GM12872 (cell line): ENCODE measurements around the gene PUDP.

Experiments
- CTCF ChIP-seq: IDR thresholded peaks from 3 replicates; pipeline ENCODE4 v1.5.1; 2011; ENCODE audit warnings: low read depth, mild to moderate bottlenecking, low read length, moderate library complexity; ENCODE audit not compliant: insufficient read depth

PUDP gene

DNA sequence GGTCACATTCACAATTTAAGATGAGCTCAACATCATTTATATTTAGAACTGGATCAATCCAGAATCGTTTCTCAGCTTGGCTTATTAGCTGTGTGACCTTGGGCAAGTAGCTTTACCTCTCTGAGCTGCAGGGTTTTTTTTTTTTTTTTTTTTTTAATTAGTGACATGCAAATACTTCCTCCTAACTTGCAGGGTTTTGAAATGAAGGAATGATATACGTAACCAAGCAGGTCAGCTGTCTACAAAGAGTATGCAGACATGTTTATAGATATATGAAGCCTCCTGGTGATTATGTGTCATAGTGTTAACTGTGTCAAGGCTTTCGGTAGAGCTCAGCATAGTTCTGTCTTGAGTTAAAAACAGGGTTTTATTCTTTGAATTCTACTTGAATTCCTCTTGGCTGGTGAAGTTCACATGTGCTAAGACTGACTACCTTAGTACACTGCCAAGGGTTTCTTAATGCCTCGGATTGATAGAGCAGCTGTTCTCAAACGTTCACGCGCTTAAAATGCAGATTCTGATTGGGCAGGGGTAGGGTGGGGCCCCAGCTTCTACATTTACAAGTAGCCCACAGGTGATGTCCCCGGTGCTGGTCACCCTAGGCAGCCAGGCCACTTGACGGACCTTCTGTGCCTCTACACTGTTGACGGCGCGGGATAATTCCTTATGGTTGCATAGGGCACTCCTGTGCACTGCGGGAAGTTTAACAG, 1.1 kb downstream of the PUDP start:
- TF ChIP-seq CTCF, result no peak

- TF ChIP-seq CTCF, result no peak
Observed at GRCh38 chrX:7146020-7146702, 1.8 kb downstream of the PUDP start.

GRCh38 chrX:7145454-7145853, 2.5 kb downstream of the PUDP start:
- TF ChIP-seq CTCF, result no peak

DNA sequence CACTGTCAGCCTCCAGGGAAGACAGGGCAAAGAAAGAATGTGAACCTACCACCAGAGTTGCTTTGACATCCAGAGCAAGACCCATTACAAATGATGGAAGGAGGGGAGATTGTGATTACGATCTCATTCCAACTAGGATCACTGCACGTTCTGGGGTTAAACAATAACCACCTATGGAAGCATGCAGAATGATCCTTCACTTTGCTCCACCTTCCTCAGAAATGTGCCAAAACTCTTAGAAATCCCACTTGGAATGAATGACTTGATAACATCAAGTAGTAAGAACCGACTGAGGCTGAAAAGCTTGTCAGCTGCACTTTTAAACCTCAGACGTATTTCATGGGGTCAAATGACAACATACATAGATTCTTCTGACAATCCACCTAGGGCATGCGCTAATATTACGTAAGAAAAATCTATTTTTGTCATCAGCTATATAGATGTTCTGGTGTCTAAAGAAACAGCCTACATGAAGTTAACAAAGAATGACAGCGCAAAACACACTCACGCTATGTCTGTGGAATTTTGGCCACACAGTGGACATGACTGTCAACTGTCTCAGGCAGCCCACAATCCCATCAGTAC, 3.9 kb downstream of the PUDP start:
- no peak for TF ChIP-seq CTCF

GRCh38 chrX:7143076-7143475, 4.9 kb downstream of the PUDP start:
- no peak for TF ChIP-seq CTCF

GRCh38 chrX:7139202-7140081, 8.5 kb downstream of the PUDP start:
- no peak for TF ChIP-seq CTCF

DNA sequence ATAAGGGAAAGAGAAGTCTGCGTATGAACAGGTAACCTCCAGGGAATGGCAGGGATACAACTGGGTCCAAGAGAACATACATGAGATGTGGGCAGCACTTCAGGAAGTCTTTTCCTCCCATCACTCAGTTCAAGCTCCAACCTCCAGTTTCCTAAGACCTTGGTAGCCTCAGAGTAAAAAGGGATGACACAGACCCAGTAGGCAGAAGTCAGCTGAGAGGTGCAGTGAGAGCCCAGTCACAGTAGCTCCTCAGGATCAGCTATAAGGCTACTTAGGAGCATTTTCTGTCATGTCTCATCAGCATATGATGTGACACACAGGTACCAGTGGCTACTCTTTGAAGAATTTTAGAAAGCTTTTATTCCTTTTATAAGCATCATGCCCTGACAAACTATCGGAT, 13.0 kb downstream of the PUDP start:
- TF ChIP-seq CTCF, result no peak
